Measurements from ENCODE around the gene ZNF366.

The ZNF366 gene

GRCh38 chr5:72439192-72439591, 68.0 kb downstream of the ZNF366 start:
- Mint-ChIP-seq H3K4me3 (no peak overlapping the region), H3K27me3 (ENCODE audit: low read depth) (peaks cover 6% of the 10 kb centered on the region), H3K4me1 (ENCODE audit: low read depth) (no peaks in the 10 kb centered on the region), H3K27ac (no peak overlapping the region), H3K36me3 (ENCODE audit: low read depth) (no peaks in the 10 kb centered on the region), H3K9me3 (no peaks in the 10 kb centered on the region)

GRCh38 chr5:72438141-72438540, 69.1 kb downstream of the ZNF366 start:
- no peaks in the 10 kb centered on the region for H3K36me3 Mint-ChIP-seq (ENCODE audit: low read depth)
- peaks cover 6% of the 10 kb centered on the region for H3K27me3 Mint-ChIP-seq (ENCODE audit: low read depth)
- no peaks in the 10 kb centered on the region for H3K9me3 Mint-ChIP-seq
- H3K27ac Mint-ChIP-seq = no peak overlapping the region
- no peak overlapping the region for H3K4me3 Mint-ChIP-seq
- H3K4me1 Mint-ChIP-seq (ENCODE audit: low read depth) = no peaks in the 10 kb centered on the region

- no peak overlapping the region for H3K4me3 Mint-ChIP-seq
- no peaks in the 10 kb centered on the region for H3K36me3 Mint-ChIP-seq (ENCODE audit: low read depth)
- H3K27me3 Mint-ChIP-seq (ENCODE audit: low read depth) = peaks cover 6% of the 10 kb centered on the region
- H3K4me1 Mint-ChIP-seq (ENCODE audit: low read depth) = no peaks in the 10 kb centered on the region
- no peaks in the 10 kb centered on the region for H3K9me3 Mint-ChIP-seq
- H3K27ac Mint-ChIP-seq = no peak overlapping the region
Measured at GRCh38 chr5:72436796-72437471, 70.3 kb downstream of the ZNF366 start.

GRCh38 chr5:72434781-72435437, 72.3 kb downstream of the ZNF366 start:
- Mint-ChIP-seq H3K4me3 (no peak overlapping the region), H3K27me3 (ENCODE audit: low read depth) (peaks cover 6% of the 10 kb centered on the region)

GRCh38 chr5:72434056-72434780, 73.0 kb downstream of the ZNF366 start:
- Mint-ChIP-seq H3K27me3 (ENCODE audit: low read depth) (peaks cover 6% of the 10 kb centered on the region), H3K27ac (no peak overlapping the region), H3K4me1 (ENCODE audit: low read depth) (no peaks in the 10 kb centered on the region), H3K36me3 (ENCODE audit: low read depth) (no peaks in the 10 kb centered on the region), H3K4me3 (no peak overlapping the region), H3K9me3 (no peaks in the 10 kb centered on the region)

More at GRCh38 chr5:72434781-72435437, 72.3 kb downstream of the ZNF366 start:
- Mint-ChIP-seq H3K9me3 (no peaks in the 10 kb centered on the region), H3K4me1 (ENCODE audit: low read depth) (no peaks in the 10 kb centered on the region), H3K36me3 (ENCODE audit: low read depth) (no peaks in the 10 kb centered on the region), H3K27ac (no peak overlapping the region)

GRCh38 chr5:72433522-72433921, 73.7 kb downstream of the ZNF366 start:
- H3K4me3 Mint-ChIP-seq = no peak overlapping the region
- H3K27me3 Mint-ChIP-seq (ENCODE audit: low read depth) = peaks cover 11% of the 10 kb centered on the region
- H3K9me3 Mint-ChIP-seq = no peaks in the 10 kb centered on the region
- H3K36me3 Mint-ChIP-seq (ENCODE audit: low read depth) = no peaks in the 10 kb centered on the region
- H3K27ac Mint-ChIP-seq = no peak overlapping the region
- H3K4me1 Mint-ChIP-seq (ENCODE audit: low read depth) = no peaks in the 10 kb centered on the region

- H3K9me3 Mint-ChIP-seq = no peaks in the 10 kb centered on the region
- no peak overlapping the region for H3K27ac Mint-ChIP-seq
- no peak overlapping the region for H3K4me3 Mint-ChIP-seq
- H3K4me1 Mint-ChIP-seq (ENCODE audit: low read depth) = no peaks in the 10 kb centered on the region
- H3K27me3 Mint-ChIP-seq (ENCODE audit: low read depth) = peaks cover 24% of the 10 kb centered on the region
- no peaks in the 10 kb centered on the region for H3K36me3 Mint-ChIP-seq (ENCODE audit: low read depth)
Measured at GRCh38 chr5:72428669-72429068, 78.5 kb downstream of the ZNF366 start.

GRCh38 chr5:72427488-72428437, 79.4 kb downstream of the ZNF366 start:
- Mint-ChIP-seq H3K27me3 (ENCODE audit: low read depth) (peaks cover 24% of the 10 kb centered on the region), H3K9me3 (no peaks in the 10 kb centered on the region), H3K4me3 (no peak overlapping the region), H3K4me1 (ENCODE audit: low read depth) (no peaks in the 10 kb centered on the region), H3K27ac (no peak overlapping the region), H3K36me3 (ENCODE audit: low read depth) (no peaks in the 10 kb centered on the region)

GRCh38 chr5:72427016-72427415, 80.2 kb downstream of the ZNF366 start:
- Mint-ChIP-seq H3K4me3 (no peak overlapping the region), H3K4me1 (ENCODE audit: low read depth) (no peaks in the 10 kb centered on the region), H3K36me3 (ENCODE audit: low read depth) (no peaks in the 10 kb centered on the region), H3K9me3 (no peaks in the 10 kb centered on the region), H3K27ac (no peak overlapping the region), H3K27me3 (ENCODE audit: low read depth) (peaks cover 24% of the 10 kb centered on the region)

GRCh38 chr5:72426019-72426418, 81.2 kb downstream of the ZNF366 start:
- Mint-ChIP-seq H3K27me3 (ENCODE audit: low read depth) (peaks cover 24% of the 10 kb centered on the region), H3K4me1 (ENCODE audit: low read depth) (no peaks in the 10 kb centered on the region), H3K4me3 (no peak overlapping the region), H3K27ac (no peak overlapping the region), H3K36me3 (ENCODE audit: low read depth) (no peaks in the 10 kb centered on the region), H3K9me3 (no peaks in the 10 kb centered on the region)

GRCh38 chr5:72418271-72418670, 88.9 kb downstream of the ZNF366 start:
- Mint-ChIP-seq H3K4me1 (ENCODE audit: low read depth) (no peaks in the 10 kb centered on the region), H3K27ac (no peak overlapping the region), H3K9me3 (no peaks in the 10 kb centered on the region)

GRCh38 chr5:72417333-72418062, 89.7 kb downstream of the ZNF366 start:
- Mint-ChIP-seq H3K27ac (no peak overlapping the region), H3K27me3 (ENCODE audit: low read depth) (no peaks in the 10 kb centered on the region)

More at GRCh38 chr5:72418271-72418670, 88.9 kb downstream of the ZNF366 start:
- H3K27me3 Mint-ChIP-seq (ENCODE audit: low read depth) = no peaks in the 10 kb centered on the region
- no peak overlapping the region for H3K4me3 Mint-ChIP-seq
- no peaks in the 10 kb centered on the region for H3K36me3 Mint-ChIP-seq (ENCODE audit: low read depth)

GRCh38 chr5:72415616-72416325, 91.4 kb downstream of the ZNF366 start:
- Mint-ChIP-seq H3K27me3 (ENCODE audit: low read depth) (no peaks in the 10 kb centered on the region), H3K4me3 (no peak overlapping the region), H3K4me1 (ENCODE audit: low read depth) (no peaks in the 10 kb centered on the region), H3K36me3 (ENCODE audit: low read depth) (no peaks in the 10 kb centered on the region), H3K9me3 (no peaks in the 10 kb centered on the region), H3K27ac (no peak overlapping the region)

More at GRCh38 chr5:72417333-72418062, 89.7 kb downstream of the ZNF366 start:
- H3K36me3 Mint-ChIP-seq (ENCODE audit: low read depth) = no peaks in the 10 kb centered on the region
- no peaks in the 10 kb centered on the region for H3K9me3 Mint-ChIP-seq
- no peak overlapping the region for H3K4me3 Mint-ChIP-seq
- H3K4me1 Mint-ChIP-seq (ENCODE audit: low read depth) = no peaks in the 10 kb centered on the region

All from T-helper 1 cell treated with Interleukin-12 subunit alpha and Interleukin-12 subunit beta and Interleukin-4 antibody, amounts not matched to agents 30 μg/mL and 1 μg/mL, for 36 hours (primary cell).